ENCODE results near the gene RAB25. TPM values are rescaled to one million over a fixed set of nuclear protein-coding genes. Genes with fewer than 3 reads are reported as not detected.
"Not testable (repeated sequence)": the region's sequence is repeated elsewhere in the genome, so short reads cannot be mapped to it uniquely, and the experiment has no call there.

Gene RAB25
- total RNA-seq, 2 experiments from 2014 or later: 0.46 to 0.77 TPM

GRCh38 chr1:156033011-156033410 lies 27.9 kb upstream of the RAB25 start:
- intact Hi-C loops (cut with DNase I, micrococcal nuclease): no loop called here
- DNase-seq (no peak), ATAC-seq (no peak)
- Mint-ChIP-seq H3K27ac (no peak overlapping the region), H3K4me1 (peaks cover 3% of the 10 kb centered on the region), H3K36me3 (ENCODE audit: low read depth) (peaks cover 3% of the 10 kb centered on the region), H3K9me3 (ENCODE audit: low read depth) (no peaks in the 10 kb centered on the region), H3K27me3 (no peaks in the 10 kb centered on the region), H3K4me3 (no peak overlapping the region)
- ChIA-PET POLR2A (no interaction called here), CTCF (interaction anchor here (0.6 kb wide), 1 partner anchor 99 kb away, joined by 3 read pairs; no protein-coding TSS in a partner anchor)

GRCh38 chr1:156034991-156035390 lies 26.0 kb upstream of the RAB25 start:
- CTCF ChIA-PET; ATAC-seq; H3K4me3 Mint-ChIP-seq; POLR2A ChIA-PET; DNase-seq; H3K27me3 Mint-ChIP-seq; H3K9me3 Mint-ChIP-seq (ENCODE audit: low read depth); H3K27ac Mint-ChIP-seq; H3K4me1 Mint-ChIP-seq; intact Hi-C loops (cut with DNase I, micrococcal nuclease); H3K36me3 Mint-ChIP-seq (ENCODE audit: low read depth): not testable (repeated sequence)

- peaks cover 6% of the 10 kb centered on the region for H3K4me1 Mint-ChIP-seq
- H3K27me3 Mint-ChIP-seq: no peaks in the 10 kb centered on the region
- DNase-seq: no peak
- CTCF ChIA-PET: no interaction called here
- ATAC-seq: no peak
- no peaks in the 10 kb centered on the region for H3K9me3 Mint-ChIP-seq (ENCODE audit: low read depth)
- intact Hi-C loops (cut with DNase I, micrococcal nuclease): no loop called here
- peaks cover 16% of the 10 kb centered on the region for H3K36me3 Mint-ChIP-seq (ENCODE audit: low read depth)
- H3K4me3 Mint-ChIP-seq: no peak overlapping the region
- H3K27ac Mint-ChIP-seq: no peak overlapping the region
- POLR2A ChIA-PET: no interaction called here
These were observed 18.1 kb upstream of the RAB25 start for GRCh38 chr1:156042828-156043227.

- peak overlapping the region; percentile 2 for H3K27ac Mint-ChIP-seq
- no peak for DNase-seq
- CTCF ChIA-PET: interaction anchor here (0.5 to 1.1 kb wide), 5 partner anchors 12 to 292 kb away, joined by 3 to 5 read pairs (median 4); no protein-coding TSS in a partner anchor
- H3K36me3 Mint-ChIP-seq (ENCODE audit: low read depth): peaks cover 26% of the 10 kb centered on the region
- no peak for ATAC-seq
- no peaks in the 10 kb centered on the region for H3K27me3 Mint-ChIP-seq
- no peaks in the 10 kb centered on the region for H3K9me3 Mint-ChIP-seq (ENCODE audit: low read depth)
- H3K4me1 Mint-ChIP-seq: peaks cover 6% of the 10 kb centered on the region
- POLR2A ChIA-PET: no interaction called here
- intact Hi-C loops (cut with DNase I, micrococcal nuclease): no loop called here
- H3K4me3 Mint-ChIP-seq: no peak overlapping the region
These were observed 15.9 kb upstream of the RAB25 start for GRCh38 chr1:156045076-156045475.

- intact Hi-C loops (cut with DNase I, micrococcal nuclease): no loop called here
- Mint-ChIP-seq H3K4me3 (no peak overlapping the region), H3K9me3 (ENCODE audit: low read depth) (no peaks in the 10 kb centered on the region), H3K27me3 (no peaks in the 10 kb centered on the region), H3K27ac (no peak overlapping the region), H3K4me1 (peaks cover 11% of the 10 kb centered on the region), H3K36me3 (ENCODE audit: low read depth) (peaks cover 15% of the 10 kb centered on the region)
- ATAC-seq (no peak), DNase-seq (no peak)
- CTCF ChIA-PET: interaction anchor here (1.7 kb wide), 2 partner anchors 10 to 23 kb away, joined by 3 to 6 read pairs; no protein-coding TSS in a partner anchor
- POLR2A ChIA-PET: no interaction called here
These were observed 12.2 kb upstream of the RAB25 start for GRCh38 chr1:156048663-156049258.

GRCh38 chr1:156050376-156050775 lies 10.6 kb upstream of the RAB25 start:
- POLR2A ChIA-PET: no interaction called here
- no peaks in the 10 kb centered on the region for H3K9me3 Mint-ChIP-seq (ENCODE audit: low read depth)
- H3K27me3 Mint-ChIP-seq: no peaks in the 10 kb centered on the region
- H3K36me3 Mint-ChIP-seq (ENCODE audit: low read depth): peaks cover 14% of the 10 kb centered on the region
- CTCF ChIA-PET: interaction anchor here (0.7 to 1.7 kb wide), 4 partner anchors 12 to 138 kb away, joined by 3 to 6 read pairs (median 4); no protein-coding TSS in a partner anchor
- H3K27ac Mint-ChIP-seq: no peak overlapping the region
- no peak for DNase-seq
- H3K4me1 Mint-ChIP-seq: peaks cover 9% of the 10 kb centered on the region
- H3K4me3 Mint-ChIP-seq: no peak overlapping the region
- ATAC-seq: no peak
- intact Hi-C loops (cut with DNase I, micrococcal nuclease): loop anchor here in 1 of 2 experiments (5.0 kb wide), 4 partner anchors 363 to 788 kb away; partner anchors contain the start of genes ASH1L, DAP3, PRCC and SCAMP3

GRCh38 chr1:156051011-156051725 lies 9.8 kb upstream of the RAB25 start:
- Mint-ChIP-seq H3K36me3 (ENCODE audit: low read depth) (peaks cover 13% of the 10 kb centered on the region), H3K9me3 (ENCODE audit: low read depth) (no peaks in the 10 kb centered on the region), H3K4me1 (peaks cover 13% of the 10 kb centered on the region), H3K27me3 (no peaks in the 10 kb centered on the region), H3K4me3 (no peak overlapping the region), H3K27ac (no peak overlapping the region)
- ChIA-PET CTCF (interaction anchor here (0.7 to 2.6 kb wide), 5 partner anchors 13 to 139 kb away, joined by 3 to 12 read pairs (median 3); partner anchors contain the start of gene SSR2), POLR2A (interaction anchor here (0.6 kb wide), 1 partner anchor 81 kb away, joined by 5 read pairs; no protein-coding TSS in a partner anchor)
- ATAC-seq (no peak), DNase-seq (no peak)
- intact Hi-C loops (cut with DNase I, micrococcal nuclease): loop anchor here in 1 of 2 experiments (5.0 kb wide), 4 partner anchors 364 to 789 kb away; partner anchors contain the start of genes ASH1L, DAP3, PRCC and SCAMP3

GRCh38 chr1:156052862-156053767 lies 7.8 kb upstream of the RAB25 start:
- Mint-ChIP-seq H3K27ac (peak overlapping the region; percentile 82), H3K4me3 (peak overlapping the region; percentile 85), H3K4me1 (peaks cover 18% of the 10 kb centered on the region), H3K9me3 (ENCODE audit: low read depth) (no peaks in the 10 kb centered on the region), H3K27me3 (no peaks in the 10 kb centered on the region), H3K36me3 (ENCODE audit: low read depth) (peaks cover 19% of the 10 kb centered on the region)
- peak; percentile 40 for ATAC-seq
- DNase-seq: peak; percentile 82
- CTCF ChIA-PET: interaction anchor here (1.0 to 2.6 kb wide), 4 partner anchors 14 to 115 kb away, joined by 3 to 12 read pairs (median 4); partner anchors contain the start of gene SSR2
- POLR2A ChIA-PET: interaction anchor here (0.6 to 1.0 kb wide), 2 partner anchors 64 to 74 kb away, joined by 3 read pairs; no protein-coding TSS in a partner anchor
- intact Hi-C loops (cut with DNase I, micrococcal nuclease): loop anchor here in 1 of 2 experiments (1.0 to 5.0 kb wide), 12 partner anchors 32 to 791 kb away; partner anchors contain the start of genes ARHGEF2, ASH1L, CCT3 and DAP3

- H3K27ac Mint-ChIP-seq: peak within 1 kb of the TSS; percentile 88
- peak; percentile 57 for ATAC-seq
- H3K9me3 Mint-ChIP-seq (ENCODE audit: low read depth): no peaks in the 10 kb centered on the region
- POLR2A ChIA-PET: no interaction called here
- DNase-seq: peak; percentile 93
- H3K4me1 Mint-ChIP-seq: peaks cover 18% of the 10 kb centered on the region
- H3K36me3 Mint-ChIP-seq (ENCODE audit: low read depth): peaks cover 18% of the 10 kb centered on the region
- intact Hi-C loops (cut with DNase I, micrococcal nuclease): loop anchor here (1.0 to 5.0 kb wide), 15 partner anchors 33 to 792 kb away; partner anchors contain the start of genes ARHGEF2 (in 2 of the 2), KHDC4 (in 2 of the 2), SYT11 (in 2 of the 2) and ASH1L (in 1 of the 2)
- peak within 1 kb of the TSS; percentile 92 for H3K4me3 Mint-ChIP-seq
- H3K27me3 Mint-ChIP-seq: no peaks in the 10 kb centered on the region
- CTCF ChIA-PET: interaction anchor here (0.6 to 2.6 kb wide), 8 partner anchors 11 to 335 kb away, joined by 3 to 12 read pairs (median 3); partner anchors contain the start of genes SMG5 and SSR2
These were observed 7.0 kb upstream of the RAB25 start, which contains the start of gene UBQLN4 for GRCh38 chr1:156053768-156054499. Gene UBQLN4 (minus strand): TSS chr1:156053798. CDS start chr1:156053701, 97 bp downstream.

Measured in activated CD4-positive, alpha-beta T cell treated with anti-CD3 and anti-CD28 coated beads for 36 hours (primary cell).